A549 treated with Mapracorat at 1 μM for 4 hours (cell line): ENCODE measurements around the gene GDF7. TPM values are rescaled to one million over a fixed set of nuclear protein-coding genes. Genes with fewer than 3 reads are reported as not detected.

ENCODE experiments used
- total RNA-seq: library from RNA; stranded (reverse); fragments of 200-300 nt; extraction: Qiagen RNA extraction; gene quantifications from 5 replicates; pipeline ENCODE4 v1.2.3, GENCODE V29; 2022

The GDF7 gene
- total RNA-seq: 0.02 to 0.13 TPM (median 0.09 TPM) in 5 replicates

DNA sequence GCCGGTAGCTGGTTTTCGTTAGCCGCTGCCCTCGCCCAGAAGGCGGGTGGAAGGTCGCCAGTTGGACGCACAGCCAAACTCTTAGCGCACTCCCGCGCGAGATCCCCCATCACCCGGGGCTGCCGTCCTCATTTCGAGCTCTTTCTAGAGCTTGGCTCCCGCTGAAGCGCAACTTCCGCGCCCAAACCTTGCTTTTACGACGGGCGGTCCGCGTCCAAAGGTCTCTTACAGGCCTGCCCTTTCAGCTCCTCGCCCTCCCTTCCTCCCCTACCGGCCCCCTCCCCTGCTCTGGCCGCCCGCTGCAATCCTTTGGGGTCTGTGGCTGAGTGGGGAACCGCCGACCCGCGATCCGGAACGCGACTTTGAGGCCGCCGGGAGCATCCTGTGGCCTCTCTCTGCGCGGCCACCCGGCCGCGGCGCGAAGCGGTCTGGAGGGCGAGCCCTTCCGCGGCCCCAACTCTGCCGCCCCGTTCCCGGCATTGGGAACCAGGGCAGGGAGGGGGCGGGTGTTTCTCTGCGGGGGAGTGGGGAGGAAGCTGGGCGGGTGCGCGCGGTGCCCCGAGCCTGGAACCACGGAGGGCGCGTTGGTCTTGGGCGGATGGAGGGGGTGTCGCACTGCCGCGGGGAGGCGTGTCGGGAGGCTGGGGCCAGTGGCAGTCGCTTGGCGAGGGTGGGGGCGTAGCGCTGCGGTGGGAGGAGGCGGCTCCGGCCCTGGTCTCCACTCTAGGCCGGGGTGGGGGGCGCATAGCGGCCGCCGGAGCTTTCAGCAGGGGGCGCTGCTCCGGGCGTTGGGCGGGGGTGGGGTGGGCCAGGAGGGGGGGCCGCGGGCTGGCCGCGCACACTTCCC is at the start of gene GDF7:
Gene GDF7 (plus strand): TSS at position 841 of the 847 bp plus-strand sequence. CDS start 96 bp downstream, outside the sequence.

DNA sequence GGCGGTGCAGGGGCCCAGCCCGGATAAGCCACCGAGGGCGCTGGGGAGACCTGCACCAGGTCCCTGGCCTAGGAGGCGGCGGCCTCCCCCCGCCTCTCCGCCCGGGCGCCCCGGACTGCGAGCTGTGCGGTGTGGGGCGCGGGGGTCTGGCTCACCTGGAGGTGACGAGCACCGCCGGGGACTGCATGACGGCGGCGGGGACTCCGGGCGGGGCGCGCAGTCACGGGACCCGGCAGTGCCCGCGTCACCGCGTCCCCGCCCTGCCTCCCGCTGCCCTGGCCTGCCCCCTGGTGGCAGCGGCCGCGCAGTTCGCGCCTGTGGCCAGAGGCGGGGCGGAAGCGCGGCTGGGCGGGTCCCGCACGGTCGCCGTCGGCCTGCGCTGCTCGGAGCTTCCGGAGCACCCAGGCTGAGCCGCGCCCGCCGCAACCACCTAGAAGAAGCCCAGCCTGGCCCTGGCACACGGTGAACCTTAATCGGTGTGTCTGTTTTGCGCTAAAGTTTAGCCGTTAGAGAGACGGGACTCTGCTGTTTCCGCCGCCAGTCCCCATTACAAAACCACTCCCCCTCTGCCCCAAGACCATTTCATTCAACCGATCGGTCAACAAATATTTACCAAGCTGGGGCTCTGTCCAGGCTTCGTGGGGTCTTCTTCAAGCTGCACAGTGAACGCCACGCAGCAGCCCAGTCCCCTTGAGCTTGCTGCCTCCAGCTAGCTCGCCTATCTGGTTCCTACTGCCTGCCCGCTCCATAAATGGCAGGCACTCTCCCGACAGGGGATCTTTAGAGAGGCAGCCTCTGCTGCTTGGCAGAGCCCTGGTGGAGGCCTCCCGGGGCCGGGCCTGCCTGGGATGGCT is 15.8 kb upstream of the GDF7 start, which contains the start of gene HS1BP3:
Gene HS1BP3 (minus strand): TSS at position 222 of the 854 bp plus-strand sequence. CDS start 35 bp downstream, at position 187.

Other genes with a start within 250 kb of the GDF7 start
- 280 to 437 TPM (median 397 TPM) in 5 replicates for gene RHOB, start 220.1 kb upstream of the GDF7 start, total RNA-seq
- 40.5 to 50.7 TPM (median 46.5 TPM) in 5 replicates for gene HS1BP3, start 16.0 kb upstream of the GDF7 start, total RNA-seq
- gene LDAH, start 156.0 kb downstream of the GDF7 start, total RNA-seq: 14.4 to 19.3 TPM (median 17.9 TPM) in 5 replicates